ENCODE results near the gene SF1.

DNA sequence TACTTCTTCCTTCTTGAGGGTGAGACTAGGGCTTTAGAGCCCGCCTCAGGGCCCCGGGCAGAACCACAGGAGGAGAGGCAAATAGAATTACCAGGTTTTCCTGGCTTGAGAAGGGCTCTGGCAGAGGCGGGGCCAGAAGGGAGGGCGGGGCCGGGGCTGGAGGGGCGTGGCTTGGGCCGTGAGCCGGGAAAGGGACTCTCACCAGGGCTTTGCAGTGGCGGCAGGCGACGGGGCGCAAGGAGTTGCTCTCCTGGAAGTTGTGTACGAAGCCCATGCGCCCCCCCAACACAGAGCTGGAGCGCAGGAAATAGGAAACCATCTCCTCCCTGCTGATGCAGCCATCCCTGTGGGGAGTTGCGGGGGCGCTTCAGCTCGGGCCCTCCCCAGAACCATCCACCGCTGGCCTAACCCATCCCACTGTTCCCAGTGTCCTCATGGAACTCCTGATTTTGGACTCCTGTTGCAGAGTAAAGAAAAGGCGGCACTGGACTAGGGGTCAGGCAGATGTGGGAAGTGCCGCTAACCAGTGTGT lies 48.4 kb downstream of the SF1 start:
- TF ChIP-seq, protein P1, sequence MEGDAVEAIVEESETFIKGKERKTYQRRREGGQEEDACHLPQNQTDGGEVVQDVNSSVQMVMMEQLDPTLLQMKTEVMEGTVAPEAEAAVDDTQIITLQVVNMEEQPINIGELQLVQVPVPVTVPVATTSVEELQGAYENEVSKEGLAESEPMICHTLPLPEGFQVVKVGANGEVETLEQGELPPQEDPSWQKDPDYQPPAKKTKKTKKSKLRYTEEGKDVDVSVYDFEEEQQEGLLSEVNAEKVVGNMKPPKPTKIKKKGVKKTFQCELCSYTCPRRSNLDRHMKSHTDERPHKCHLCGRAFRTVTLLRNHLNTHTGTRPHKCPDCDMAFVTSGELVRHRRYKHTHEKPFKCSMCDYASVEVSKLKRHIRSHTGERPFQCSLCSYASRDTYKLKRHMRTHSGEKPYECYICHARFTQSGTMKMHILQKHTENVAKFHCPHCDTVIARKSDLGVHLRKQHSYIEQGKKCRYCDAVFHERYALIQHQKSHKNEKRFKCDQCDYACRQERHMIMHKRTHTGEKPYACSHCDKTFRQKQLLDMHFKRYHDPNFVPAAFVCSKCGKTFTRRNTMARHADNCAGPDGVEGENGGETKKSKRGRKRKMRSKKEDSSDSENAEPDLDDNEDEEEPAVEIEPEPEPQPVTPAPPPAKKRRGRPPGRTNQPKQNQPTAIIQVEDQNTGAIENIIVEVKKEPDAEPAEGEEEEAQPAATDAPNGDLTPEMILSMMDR (IDR thresholded peaks at IDR 0.05; ENCODE audit: low read depth, low read length) = no peak
- TF ChIP-seq POLR2A (IDR thresholded peaks at IDR 0.05; ENCODE audit: extremely low read depth, insufficient read length) = no peak
